ENCODE data around the gene RASSF1.
A peak's percentile ranks its signal among the peaks of the same experiment; 100 is the strongest.

The RASSF1 gene

GRCh38 chr3:50370594-50370993 is 30.0 kb upstream of the RASSF1 start:
- Histone ChIP-seq H3K4ac (ENCODE audit: low read depth, low read length) (no peak overlapping the region), H4K8ac (ENCODE audit: low read depth, low read length) (no peak overlapping the region), H3K79me2 (ENCODE audit: control insufficient read depth, insufficient read depth, low read length) (no peaks in the 10 kb centered on the region), H2BK120ac (ENCODE audit: low read depth, low read length) (no peak overlapping the region), H3K18ac (ENCODE audit: low read length) (no peak overlapping the region), H3K27me3 (ENCODE audit: insufficient read depth, low read length, poor library complexity) (no peaks in the 10 kb centered on the region), H4K5ac (ENCODE audit: low read length) (no peak overlapping the region), H3K36me3 (ENCODE audit: control insufficient read depth, insufficient read depth, low read length) (no peaks in the 10 kb centered on the region), H3K56ac (ENCODE audit: low read length) (peak overlapping the region; percentile 12), H2BK15ac (replicated peaks; ENCODE audit: low read depth) (no peak overlapping the region), H3K4me1 (ENCODE audit: control insufficient read depth, low read depth, low read length) (peaks cover 3% of the 10 kb centered on the region), H3K79me1 (ENCODE audit: low read length) (no peaks in the 10 kb centered on the region), H2AK5ac (ENCODE audit: low read length) (no peak overlapping the region), H3K4me3 (ENCODE audit: low read length) (no peak overlapping the region), H3K23ac (ENCODE audit: low read length) (no peak overlapping the region), H3K9ac (ENCODE audit: low read length) (peak overlapping the region; percentile 20), H2BK5ac (ENCODE audit: low read length) (no peak overlapping the region), H3K27ac (ENCODE audit: low read depth, low read length) (no peak overlapping the region), H3K4me2 (ENCODE audit: low read length) (no peak overlapping the region)
- peak; percentile 56 for DNase-seq
- whole genome bisulfite sequencing (ENCODE audit: extremely low coverage, insufficient coverage, low lambda C conversion rate) = no CpG with 5 or more reads among the region's 14 CpGs

GRCh38 chr3:50369012-50369670 is 28.5 kb upstream of the RASSF1 start:
- WGBS (ENCODE audit: extremely low coverage, insufficient coverage, low lambda C conversion rate) = no CpG with 5 or more reads among the region's 9 CpGs
- Histone ChIP-seq H3K4ac (ENCODE audit: low read depth, low read length) (no peak overlapping the region), H2BK5ac (ENCODE audit: low read length) (no peak overlapping the region), H3K36me3 (ENCODE audit: control insufficient read depth, insufficient read depth, low read length) (no peaks in the 10 kb centered on the region), H3K79me2 (ENCODE audit: control insufficient read depth, insufficient read depth, low read length) (no peaks in the 10 kb centered on the region), H3K4me1 (ENCODE audit: control insufficient read depth, low read depth, low read length) (peaks cover 3% of the 10 kb centered on the region), H3K18ac (ENCODE audit: low read length) (no peak overlapping the region), H2BK15ac (replicated peaks; ENCODE audit: low read depth) (no peak overlapping the region), H2BK120ac (ENCODE audit: low read depth, low read length) (no peak overlapping the region), H3K27ac (ENCODE audit: low read depth, low read length) (no peak overlapping the region), H3K27me3 (ENCODE audit: insufficient read depth, low read length, poor library complexity) (no peaks in the 10 kb centered on the region), H3K79me1 (ENCODE audit: low read length) (no peaks in the 10 kb centered on the region), H3K23ac (ENCODE audit: low read length) (no peak overlapping the region), H4K5ac (ENCODE audit: low read length) (no peak overlapping the region), H3K9ac (ENCODE audit: low read length) (no peak overlapping the region), H4K8ac (ENCODE audit: low read depth, low read length) (no peak overlapping the region), H3K4me2 (ENCODE audit: low read length) (no peak overlapping the region), H2AK5ac (ENCODE audit: low read length) (no peak overlapping the region), H3K56ac (ENCODE audit: low read length) (peak overlapping the region; percentile 25), H3K4me3 (ENCODE audit: low read length) (no peak overlapping the region)
- DNase-seq = no peak

GRCh38 chr3:50365842-50366220 is 25.2 kb upstream of the RASSF1 start:
- H2BK15ac ChIP-seq (replicated peaks; ENCODE audit: low read depth) = no peak overlapping the region
- H4K8ac ChIP-seq (ENCODE audit: low read depth, low read length) = no peak overlapping the region
- no peaks in the 10 kb centered on the region for H3K79me1 ChIP-seq (ENCODE audit: low read length)
- H3K9ac ChIP-seq (ENCODE audit: low read length) = peak overlapping the region; percentile 80
- no peaks in the 10 kb centered on the region for H3K27me3 ChIP-seq (ENCODE audit: insufficient read depth, low read length, poor library complexity)
- no peak overlapping the region for H3K4ac ChIP-seq (ENCODE audit: low read depth, low read length)
- H3K18ac ChIP-seq (ENCODE audit: low read length) = no peak overlapping the region
- no peaks in the 10 kb centered on the region for H3K4me1 ChIP-seq (ENCODE audit: control insufficient read depth, low read depth, low read length)
- no peak overlapping the region for H2BK5ac ChIP-seq (ENCODE audit: low read length)
- H4K5ac ChIP-seq (ENCODE audit: low read length) = no peak overlapping the region
- no peak overlapping the region for H2AK5ac ChIP-seq (ENCODE audit: low read length)
- peak overlapping the region; percentile 65 for H3K56ac ChIP-seq (ENCODE audit: low read length)
- H3K4me3 ChIP-seq (ENCODE audit: low read length) = no peak overlapping the region
- H3K4me2 ChIP-seq (ENCODE audit: low read length) = no peak overlapping the region
- no peak overlapping the region for H3K23ac ChIP-seq (ENCODE audit: low read length)
- H3K79me2 ChIP-seq (ENCODE audit: control insufficient read depth, insufficient read depth, low read length) = no peaks in the 10 kb centered on the region
- no peak for DNase-seq
- no peak overlapping the region for H2BK120ac ChIP-seq (ENCODE audit: low read depth, low read length)
- H3K27ac ChIP-seq (ENCODE audit: low read depth, low read length) = no peak overlapping the region
- no CpG with 5 or more reads among the region's 5 CpGs for WGBS (ENCODE audit: extremely low coverage, insufficient coverage, low lambda C conversion rate)
- no peaks in the 10 kb centered on the region for H3K36me3 ChIP-seq (ENCODE audit: control insufficient read depth, insufficient read depth, low read length)

- no peak overlapping the region for H2BK15ac ChIP-seq (replicated peaks; ENCODE audit: low read depth)
- no peak overlapping the region for H2BK5ac ChIP-seq (ENCODE audit: low read length)
- no peak overlapping the region for H2BK120ac ChIP-seq (ENCODE audit: low read depth, low read length)
- no peak overlapping the region for H3K23ac ChIP-seq (ENCODE audit: low read length)
- no peak overlapping the region for H4K8ac ChIP-seq (ENCODE audit: low read depth, low read length)
- H3K4me3 ChIP-seq (ENCODE audit: low read length) = peak overlapping the region; percentile 43
- no peaks in the 10 kb centered on the region for H3K79me2 ChIP-seq (ENCODE audit: control insufficient read depth, insufficient read depth, low read length)
- no peak overlapping the region for H3K4ac ChIP-seq (ENCODE audit: low read depth, low read length)
- H3K9ac ChIP-seq (ENCODE audit: low read length) = peak overlapping the region; percentile 80
- H3K27me3 ChIP-seq (ENCODE audit: insufficient read depth, low read length, poor library complexity) = no peaks in the 10 kb centered on the region
- WGBS (ENCODE audit: extremely low coverage, insufficient coverage, low lambda C conversion rate) = no CpG with 5 or more reads among the region's 53 CpGs
- H3K18ac ChIP-seq (ENCODE audit: low read length) = peak overlapping the region; percentile 10
- H2AK5ac ChIP-seq (ENCODE audit: low read length) = no peak overlapping the region
- H3K4me2 ChIP-seq (ENCODE audit: low read length) = peak overlapping the region; percentile 95
- H4K5ac ChIP-seq (ENCODE audit: low read length) = no peak overlapping the region
- H3K79me1 ChIP-seq (ENCODE audit: low read length) = no peaks in the 10 kb centered on the region
- peak overlapping the region; percentile 89 for H3K56ac ChIP-seq (ENCODE audit: low read length)
- no peak overlapping the region for H3K27ac ChIP-seq (ENCODE audit: low read depth, low read length)
- DNase-seq = peak; percentile 93
- no peaks in the 10 kb centered on the region for H3K36me3 ChIP-seq (ENCODE audit: control insufficient read depth, insufficient read depth, low read length)
- no peaks in the 10 kb centered on the region for H3K4me1 ChIP-seq (ENCODE audit: control insufficient read depth, low read depth, low read length)
Measured at GRCh38 chr3:50365080-50365841, 24.6 kb upstream of the RASSF1 start.

- Histone ChIP-seq H4K5ac (ENCODE audit: low read length) (no peak overlapping the region), H3K27me3 (ENCODE audit: insufficient read depth, low read length, poor library complexity) (no peaks in the 10 kb centered on the region), H3K36me3 (ENCODE audit: control insufficient read depth, insufficient read depth, low read length) (no peaks in the 10 kb centered on the region), H3K4me2 (ENCODE audit: low read length) (peak overlapping the region; percentile 83), H3K79me2 (ENCODE audit: control insufficient read depth, insufficient read depth, low read length) (no peaks in the 10 kb centered on the region), H4K8ac (ENCODE audit: low read depth, low read length) (no peak overlapping the region), H2BK120ac (ENCODE audit: low read depth, low read length) (no peak overlapping the region), H3K27ac (ENCODE audit: low read depth, low read length) (no peak overlapping the region), H3K9ac (ENCODE audit: low read length) (peak overlapping the region; percentile 80), H3K56ac (ENCODE audit: low read length) (peak overlapping the region; percentile 89), H2BK15ac (replicated peaks; ENCODE audit: low read depth) (no peak overlapping the region), H3K79me1 (ENCODE audit: low read length) (no peaks in the 10 kb centered on the region), H3K4me1 (ENCODE audit: control insufficient read depth, low read depth, low read length) (peaks cover 3% of the 10 kb centered on the region), H2AK5ac (ENCODE audit: low read length) (no peak overlapping the region), H3K4ac (ENCODE audit: low read depth, low read length) (no peak overlapping the region), H2BK5ac (ENCODE audit: low read length) (no peak overlapping the region), H3K18ac (ENCODE audit: low read length) (peak overlapping the region; percentile 10), H3K4me3 (ENCODE audit: low read length) (peak overlapping the region; percentile 30), H3K23ac (ENCODE audit: low read length) (no peak overlapping the region)
- peak; percentile 50 for DNase-seq
- no CpG with 5 or more reads among the region's 48 CpGs for WGBS (ENCODE audit: extremely low coverage, insufficient coverage, low lambda C conversion rate)
Measured at GRCh38 chr3:50364573-50365079, 24.0 kb upstream of the RASSF1 start.
